Activated T-cell treated with anti-CD3 and anti-CD28 coated beads for 48 hours (primary cell): Measurements from ENCODE around the gene CTXND2.
"Not testable (repeated sequence)": the region's sequence is repeated elsewhere in the genome, so short reads cannot be mapped to it uniquely, and the experiment has no call there.

Source experiments
- DNase-seq: peaks from one replicate; pipeline ENCODE4 v3.0.0-alpha.2; 2020; ENCODE audit warnings: low read depth

Gene CTXND2

DNA sequence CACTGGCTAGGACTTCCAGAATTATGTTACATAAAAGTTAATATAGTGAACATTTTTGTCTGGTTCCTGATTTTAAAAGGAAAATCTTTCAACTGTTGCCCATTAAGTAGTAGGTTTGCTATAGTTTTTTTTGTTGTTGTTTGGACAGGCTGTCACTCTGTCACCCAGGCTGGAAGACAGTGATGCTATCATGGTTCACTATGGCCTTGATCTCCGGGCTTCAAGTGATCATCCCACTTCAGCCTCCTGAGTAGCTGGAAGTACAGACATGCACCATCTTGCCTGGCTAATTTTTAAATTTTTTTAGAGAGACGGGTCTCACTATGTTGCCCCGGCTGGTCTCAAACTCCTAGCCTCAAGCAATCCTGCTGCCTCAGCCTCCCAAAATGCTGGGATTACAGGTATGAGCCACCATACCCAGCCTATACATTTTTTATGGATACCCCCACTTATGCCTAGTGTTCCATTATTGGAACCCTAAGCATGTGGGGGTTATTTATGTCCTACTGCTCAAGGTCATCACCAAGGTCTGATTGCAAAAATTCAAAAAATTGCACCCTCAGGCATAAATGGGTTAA lies 6.5 kb downstream of the CTXND2 start:
- no peak for DNase-seq

DNA sequence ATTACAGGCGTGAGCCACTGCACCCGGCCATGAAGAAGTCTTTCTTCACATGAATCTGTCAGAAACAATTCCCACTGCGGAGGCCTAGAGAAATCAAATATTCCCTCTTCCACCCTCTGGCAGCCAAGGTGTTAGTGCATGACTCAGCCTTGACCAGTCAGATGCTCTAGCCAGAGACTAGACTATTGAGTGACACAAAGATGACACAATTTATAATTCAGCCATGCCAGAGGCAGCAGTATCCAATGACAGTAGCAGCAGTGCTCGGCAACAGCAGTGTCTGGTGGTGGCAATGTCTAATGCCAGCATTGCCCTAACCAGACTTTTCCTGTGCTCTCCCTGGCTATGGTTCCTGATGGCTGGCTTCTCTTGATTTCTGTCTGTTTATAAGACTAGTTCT lies 8.7 kb downstream of the CTXND2 start:
- no peak for DNase-seq

DNA sequence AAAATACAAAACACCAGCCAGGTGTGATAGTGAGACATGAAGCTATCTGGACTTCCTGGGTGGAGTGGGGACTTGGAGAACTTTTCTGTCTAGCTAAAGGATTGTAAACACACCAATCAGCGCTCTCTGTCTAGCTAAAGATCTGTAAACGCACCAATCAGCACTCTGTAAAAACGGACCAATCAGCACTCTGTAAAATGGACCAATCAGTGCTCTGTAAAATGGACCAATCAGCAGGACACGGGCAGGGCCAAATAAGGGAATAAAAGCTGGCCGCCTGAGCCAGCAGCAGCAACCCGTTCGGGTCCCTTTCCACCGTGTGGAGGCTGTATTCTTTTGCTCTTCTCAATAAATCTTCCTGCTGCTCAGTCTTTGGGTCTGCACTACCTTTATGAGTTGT lies 12.9 kb downstream of the CTXND2 start:
- DNase-seq, result not testable (repeated sequence)

DNA sequence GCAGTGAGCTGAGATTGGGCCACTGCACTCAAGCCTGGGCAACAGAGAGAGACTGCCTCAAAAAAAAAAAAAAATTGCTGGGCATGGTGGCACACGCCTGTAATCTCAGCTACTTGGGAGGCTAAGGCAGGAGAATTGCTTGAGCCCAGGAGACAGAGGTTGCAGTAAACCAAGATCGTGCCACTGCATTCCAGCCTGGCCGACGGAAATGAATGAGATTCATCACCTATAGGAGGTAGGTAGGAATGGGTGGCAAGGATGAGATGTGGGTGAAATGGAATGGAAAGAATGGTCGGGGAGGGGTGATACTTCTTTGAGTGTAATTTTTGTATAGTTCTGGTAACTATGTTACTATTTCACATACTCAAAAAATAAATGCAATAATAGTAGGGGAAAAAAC lies 15.4 kb downstream of the CTXND2 start:
- no peak for DNase-seq

DNA sequence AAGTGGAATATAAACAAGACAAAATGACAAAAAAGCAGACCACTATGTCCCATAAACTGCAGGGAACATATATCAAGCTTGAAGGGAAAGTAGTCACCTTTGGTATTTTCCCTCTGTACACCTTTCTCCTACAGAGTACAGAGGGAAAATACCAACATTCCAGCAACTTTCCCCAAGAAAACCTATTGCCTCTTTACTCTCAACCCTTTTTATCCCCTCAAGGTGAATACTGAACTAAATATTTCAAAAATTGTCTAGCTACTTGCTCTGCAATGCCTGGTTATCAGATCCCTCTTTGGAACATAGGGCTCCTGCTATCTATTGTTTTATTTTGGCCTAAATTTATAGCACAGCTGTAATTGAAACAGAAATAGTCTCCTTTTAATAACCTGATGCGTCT lies 15.8 kb downstream of the CTXND2 start:
- DNase-seq, result no peak

DNA sequence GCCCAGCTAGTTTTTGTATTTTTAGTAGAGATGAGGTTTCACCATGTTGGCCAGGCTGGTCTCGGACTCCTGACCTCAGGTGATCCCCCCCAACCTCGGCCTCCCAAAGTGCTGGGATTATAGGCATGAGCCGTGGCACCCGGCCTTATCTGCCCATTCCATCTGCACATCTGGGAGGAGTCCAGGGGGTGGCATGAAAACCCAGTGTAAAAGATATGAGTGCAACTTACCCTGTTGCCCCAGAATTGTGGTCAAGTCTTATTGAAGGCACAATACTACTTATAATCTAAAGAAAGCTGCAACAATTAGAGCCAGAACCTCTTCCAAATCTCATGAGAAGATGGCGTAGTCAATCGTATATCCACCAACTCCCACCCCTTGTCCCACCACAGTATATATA lies 18.4 kb downstream of the CTXND2 start:
- no peak for DNase-seq

DNA sequence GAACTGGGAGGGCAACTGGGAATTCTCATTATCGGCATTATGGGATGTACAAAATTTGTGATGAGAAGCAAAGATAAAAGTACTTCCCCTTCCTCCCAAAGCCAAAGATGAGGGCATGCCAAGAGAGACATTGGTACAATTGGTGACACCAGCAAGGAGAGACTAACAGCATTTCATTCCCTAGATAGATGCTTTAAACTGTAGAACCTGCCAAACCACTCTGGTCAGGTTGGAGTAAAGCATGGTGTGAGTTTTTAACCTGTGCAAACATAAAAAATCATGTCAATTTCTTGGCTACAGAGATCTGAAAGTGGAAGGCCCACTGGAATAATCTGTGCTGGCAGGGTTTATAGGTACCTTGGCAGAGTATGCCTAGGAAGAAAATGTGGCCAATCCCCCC lies 19.4 kb downstream of the CTXND2 start:
- no peak for DNase-seq

DNA sequence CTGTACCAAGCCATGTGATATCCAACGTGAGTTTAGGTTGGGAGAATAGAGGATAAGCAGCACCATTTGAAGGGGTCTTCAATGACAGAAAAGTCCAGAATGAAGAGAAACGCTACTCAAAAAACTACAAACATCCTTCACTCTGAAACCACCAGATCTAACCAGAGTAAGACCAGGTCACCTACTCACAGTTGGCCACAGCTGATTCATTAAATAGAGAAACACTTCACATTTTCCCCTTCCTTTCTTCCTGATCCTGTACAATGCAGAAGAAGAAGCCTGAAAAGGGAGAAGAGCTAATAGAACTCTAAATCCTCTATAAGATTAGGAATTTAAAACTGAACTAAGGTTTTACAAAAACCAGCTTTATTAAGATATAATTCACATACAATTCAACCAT lies 19.9 kb downstream of the CTXND2 start:
- DNase-seq, result no peak

DNA sequence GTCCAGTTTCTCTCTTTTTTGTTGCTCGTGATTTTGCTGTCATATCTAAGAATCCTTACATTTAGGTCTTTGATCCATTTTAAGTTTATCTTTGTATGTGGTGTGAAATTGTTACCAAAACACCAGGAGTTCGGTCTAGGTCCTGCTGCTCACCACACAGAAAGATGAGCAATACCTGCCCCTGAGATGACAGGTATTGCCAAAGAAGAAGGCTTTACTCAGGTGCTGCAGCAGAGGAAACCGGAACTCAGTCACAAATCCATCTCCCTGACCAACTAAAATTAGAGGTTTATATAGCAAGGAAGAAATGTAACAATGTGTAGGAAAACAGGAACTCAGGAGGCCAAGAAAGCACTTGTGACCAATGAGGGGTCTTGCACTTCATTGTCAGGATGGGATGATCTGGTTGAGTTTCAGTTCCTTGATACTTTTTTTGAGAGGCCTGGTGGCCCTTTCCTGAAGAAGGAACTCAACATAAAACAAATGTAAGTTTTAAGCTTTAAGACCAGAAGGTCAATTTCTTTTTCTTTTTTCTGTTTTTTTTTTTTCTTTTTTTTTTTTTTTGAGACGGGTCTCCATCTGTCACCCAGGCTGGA lies 22.7 kb downstream of the CTXND2 start:
- DNase-seq, result no peak

DNA sequence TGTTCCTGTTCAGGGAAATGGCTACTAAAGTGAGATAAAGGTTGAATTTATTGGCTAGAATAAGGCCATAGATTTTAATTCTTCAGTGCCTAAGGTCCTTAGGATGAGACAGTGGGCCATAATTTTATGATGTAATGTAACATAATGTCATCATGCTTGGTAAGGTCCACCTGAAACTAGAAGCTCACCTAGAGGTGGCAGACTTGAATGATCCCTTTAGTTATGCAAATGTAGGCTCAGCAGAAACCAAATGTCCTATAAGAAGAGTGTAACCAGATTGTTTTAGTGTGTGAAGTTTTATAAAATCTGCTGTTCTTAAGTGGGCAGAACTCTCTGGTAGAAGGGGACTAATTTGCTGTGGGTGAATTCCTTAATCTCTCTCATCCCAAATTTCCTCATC lies 25.7 kb downstream of the CTXND2 start:
- no peak for DNase-seq

DNA sequence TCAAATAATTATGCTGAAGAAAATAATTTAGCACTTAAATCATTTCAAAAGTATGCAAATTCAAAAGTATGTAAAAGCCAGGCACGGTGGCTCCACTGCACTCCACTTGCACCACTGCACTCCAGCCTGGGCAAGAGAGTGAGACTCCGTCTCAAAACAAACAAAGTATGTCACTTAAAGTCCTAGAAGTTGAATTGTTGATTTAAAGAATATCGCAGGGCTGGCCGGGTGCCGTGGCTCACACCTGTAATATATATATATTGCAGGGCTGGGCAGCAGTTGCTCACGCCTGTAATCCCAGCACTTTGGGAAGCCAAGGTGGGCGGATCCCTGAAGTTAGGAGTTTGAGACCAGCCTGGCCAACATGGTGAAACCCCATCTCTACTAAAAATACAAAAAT lies 30.5 kb downstream of the CTXND2 start:
- no peak for DNase-seq

DNA sequence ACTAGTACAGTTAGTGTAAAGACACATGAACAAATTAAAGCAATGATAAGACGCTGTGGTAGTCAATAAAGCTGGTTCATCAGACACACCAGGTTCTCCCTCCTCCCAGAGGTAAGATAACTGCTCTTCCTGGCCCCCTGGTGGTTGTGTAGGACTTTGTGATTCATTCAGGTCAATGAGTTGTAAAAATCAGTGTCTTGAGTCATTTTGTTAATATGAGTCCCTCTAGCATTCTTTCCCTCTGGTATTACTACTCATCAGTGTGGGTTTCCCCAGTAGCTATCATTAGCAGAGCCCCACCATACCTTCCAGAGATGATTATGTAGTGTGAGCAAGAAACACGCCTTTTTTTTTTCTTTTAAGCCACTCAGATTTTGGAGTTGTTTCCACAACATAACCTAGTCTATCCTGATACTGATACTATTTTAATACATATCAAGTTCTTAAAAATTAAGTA lies 35.6 kb downstream of the CTXND2 start:
- DNase-seq, result peak; percentile 65

DNA sequence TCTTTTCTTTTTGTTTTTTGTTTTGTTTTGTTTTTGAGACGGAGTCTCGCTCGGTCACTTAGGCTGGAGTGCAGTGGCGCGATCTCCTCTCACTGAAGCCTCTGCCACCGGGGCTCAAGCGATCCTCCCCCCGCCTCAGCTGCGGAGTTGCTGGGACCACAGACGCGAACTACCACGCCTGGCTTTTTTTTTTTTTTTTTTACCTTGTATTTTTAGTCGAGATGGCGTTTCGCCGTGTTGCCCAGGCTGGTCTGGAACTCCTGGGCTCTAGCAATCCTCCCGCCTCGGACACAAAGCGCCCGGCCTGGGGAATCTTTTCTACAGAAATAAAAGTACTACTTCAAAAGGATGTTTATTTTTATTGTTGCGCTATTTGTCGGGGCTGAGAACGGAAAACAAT lies 38.1 kb downstream of the CTXND2 start:
- no peak for DNase-seq

DNA sequence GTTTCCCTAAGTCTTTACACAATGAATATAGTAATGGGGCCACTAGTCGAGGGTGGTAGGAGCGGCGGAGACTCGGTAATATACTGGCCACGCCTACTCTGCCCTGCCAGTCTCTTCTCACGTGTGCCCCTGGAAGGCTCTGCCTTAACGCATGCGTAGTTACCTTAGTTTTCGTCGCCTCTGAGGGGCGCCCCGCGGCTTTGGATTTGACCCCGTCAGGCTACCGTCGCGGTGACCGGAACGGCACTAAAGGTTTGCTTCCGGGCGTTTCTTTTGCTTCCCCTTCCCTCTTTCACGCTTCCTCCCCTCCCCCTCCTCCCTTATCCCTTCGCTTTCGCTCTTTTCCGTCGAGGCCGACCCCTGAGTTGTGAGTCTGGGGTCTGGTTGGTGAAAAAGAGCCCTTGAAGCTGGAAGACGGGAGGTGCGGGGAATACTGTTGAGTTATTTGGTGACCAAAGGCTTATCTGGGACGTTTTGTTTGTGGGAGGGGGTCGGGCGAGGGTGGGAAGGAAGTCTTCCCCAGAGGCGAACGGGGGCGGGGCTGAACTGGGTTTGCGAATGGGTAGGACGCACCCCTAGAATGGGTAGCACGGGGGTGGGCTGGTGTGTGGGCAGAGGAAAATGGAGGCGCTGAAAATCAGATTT lies 39.3 kb downstream of the CTXND2 start, which contains the start of gene SETDB1:
TSS of gene SETDB1 (plus strand) at position 267 of the 645 bp plus-strand sequence. CDS start 1,352 bp downstream, outside the sequence.
- DNase-seq, result peak; percentile 92

DNA sequence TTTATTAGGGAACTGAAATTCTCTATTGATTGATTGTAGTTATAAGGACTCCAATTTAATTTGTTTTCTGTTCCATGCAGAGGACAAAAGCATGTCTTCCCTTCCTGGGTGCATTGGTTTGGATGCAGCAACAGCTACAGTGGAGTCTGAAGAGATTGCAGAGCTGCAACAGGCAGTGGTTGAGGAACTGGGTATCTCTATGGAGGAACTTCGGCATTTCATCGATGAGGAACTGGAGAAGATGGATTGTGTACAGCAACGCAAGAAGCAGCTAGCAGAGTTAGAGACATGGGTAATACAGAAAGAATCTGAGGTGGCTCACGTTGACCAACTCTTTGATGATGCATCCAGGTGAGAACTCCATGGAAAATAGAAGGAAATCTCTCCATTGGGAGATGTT lies 40.7 kb downstream of the CTXND2 start:
- no peak for DNase-seq

DNA sequence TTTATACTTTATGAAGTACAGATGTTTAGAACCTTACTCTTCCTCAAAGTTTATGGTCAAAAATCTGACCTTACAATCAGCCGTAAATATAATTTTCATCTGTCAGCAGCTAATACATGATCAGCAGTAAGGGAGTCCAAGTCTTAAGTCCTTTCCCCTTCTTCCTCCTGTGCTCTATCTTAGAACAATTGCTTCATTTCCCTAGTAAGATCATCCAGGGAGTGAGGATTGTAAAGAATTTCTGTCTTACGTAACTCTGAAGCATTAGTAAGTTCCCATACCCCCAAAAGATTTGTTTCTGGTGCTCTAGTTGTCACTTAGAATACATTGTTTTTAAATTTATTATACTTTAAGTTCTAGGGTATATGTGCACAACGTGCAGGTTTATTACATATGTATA lies 41.4 kb downstream of the CTXND2 start:
- DNase-seq, result no peak

DNA sequence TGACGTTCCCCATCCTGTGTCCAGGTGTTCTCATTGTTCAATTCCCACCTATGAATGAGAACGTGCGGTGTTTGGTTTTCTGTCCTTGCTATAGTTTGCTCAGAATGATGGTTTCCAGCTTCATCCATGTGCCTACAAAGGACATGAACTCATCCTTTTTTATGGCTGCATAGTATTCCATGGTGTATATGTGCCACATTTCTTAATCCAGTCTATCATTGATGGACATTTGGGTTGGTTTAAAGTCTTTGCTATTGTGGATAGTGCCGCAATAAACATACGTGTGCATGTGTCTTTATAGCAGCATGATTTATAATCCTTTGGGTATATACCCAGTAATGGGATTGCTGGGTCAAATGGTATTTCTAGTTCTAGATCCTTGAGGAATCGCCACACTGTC lies 41.8 kb downstream of the CTXND2 start:
- DNase-seq, result not testable (repeated sequence)

DNA sequence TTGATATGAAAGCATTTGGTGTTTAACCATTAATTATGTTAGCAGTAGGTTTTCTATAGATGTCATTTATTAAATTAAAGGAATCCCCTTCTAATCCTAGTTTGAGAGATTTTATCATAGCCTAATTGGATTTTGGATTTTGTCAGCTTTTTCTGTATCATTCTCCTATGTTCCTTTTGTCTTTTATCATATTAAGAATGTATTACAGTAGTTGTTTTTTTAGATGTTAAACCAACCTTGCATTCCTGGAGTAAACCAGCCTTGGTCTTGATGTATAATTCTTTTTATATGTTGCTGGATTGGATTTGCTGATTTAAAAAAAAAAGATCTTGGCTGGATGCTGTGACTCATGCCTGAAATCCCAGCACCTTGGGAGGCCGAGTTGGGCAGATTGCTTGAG lies 44.8 kb downstream of the CTXND2 start:
- DNase-seq, result no peak

DNA sequence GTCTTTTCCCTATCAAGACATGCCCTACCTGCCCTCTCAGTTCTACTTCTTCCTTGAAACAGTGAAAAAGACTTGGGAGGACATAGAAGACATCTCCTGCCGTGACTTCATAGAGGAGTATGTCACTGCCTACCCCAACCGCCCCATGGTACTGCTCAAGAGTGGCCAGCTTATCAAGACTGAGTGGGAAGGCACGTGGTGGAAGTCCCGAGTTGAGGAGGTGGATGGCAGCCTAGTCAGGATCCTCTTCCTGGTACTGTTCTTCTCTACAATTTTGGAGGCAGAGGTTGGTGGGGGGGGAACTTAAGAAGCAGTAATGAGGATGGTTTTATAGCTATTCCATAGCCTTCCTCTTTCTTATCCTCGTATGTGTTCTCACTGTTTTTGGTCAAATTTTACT lies 57.9 kb downstream of the CTXND2 start:
- no peak for DNase-seq

DNA sequence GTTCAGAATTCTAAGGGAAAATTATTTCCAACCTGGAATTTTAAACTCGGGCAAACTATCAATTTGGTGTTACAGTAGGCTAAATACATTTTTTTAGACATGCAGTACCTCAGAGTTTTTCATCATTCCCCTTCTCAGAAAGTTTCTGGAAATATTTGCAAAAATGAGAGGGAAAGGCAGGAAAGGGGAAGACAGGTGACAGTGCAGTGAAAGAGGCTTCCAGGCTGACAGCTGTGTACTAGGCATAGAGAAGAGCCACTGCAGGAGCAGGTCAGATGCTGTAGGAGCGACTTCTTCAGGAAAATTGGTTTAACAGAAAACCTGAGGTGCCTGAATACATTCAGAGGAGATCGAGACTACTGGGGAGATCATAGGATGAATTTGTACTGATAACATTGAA lies 67.8 kb downstream of the CTXND2 start:
- DNase-seq, result no peak

DNA sequence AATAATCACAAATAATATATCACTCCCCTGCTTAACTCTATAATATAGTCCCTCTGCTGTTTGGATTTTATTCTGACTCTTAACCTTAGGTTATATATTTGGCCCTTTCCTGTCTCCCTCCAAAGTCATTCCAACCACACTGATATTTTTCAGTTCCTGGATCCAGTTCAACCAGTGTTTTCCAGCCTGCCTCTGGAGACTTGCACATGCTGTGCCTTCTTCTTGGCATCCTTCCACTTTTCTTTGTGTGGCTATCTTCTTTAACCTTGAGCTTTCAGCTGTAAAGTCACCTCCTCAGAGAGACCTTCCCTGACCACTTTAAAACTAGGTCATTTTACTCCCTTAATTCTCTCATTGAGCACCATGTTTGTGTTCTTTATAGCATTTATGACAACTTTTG lies 68.3 kb downstream of the CTXND2 start:
- DNase-seq, result no peak

DNA sequence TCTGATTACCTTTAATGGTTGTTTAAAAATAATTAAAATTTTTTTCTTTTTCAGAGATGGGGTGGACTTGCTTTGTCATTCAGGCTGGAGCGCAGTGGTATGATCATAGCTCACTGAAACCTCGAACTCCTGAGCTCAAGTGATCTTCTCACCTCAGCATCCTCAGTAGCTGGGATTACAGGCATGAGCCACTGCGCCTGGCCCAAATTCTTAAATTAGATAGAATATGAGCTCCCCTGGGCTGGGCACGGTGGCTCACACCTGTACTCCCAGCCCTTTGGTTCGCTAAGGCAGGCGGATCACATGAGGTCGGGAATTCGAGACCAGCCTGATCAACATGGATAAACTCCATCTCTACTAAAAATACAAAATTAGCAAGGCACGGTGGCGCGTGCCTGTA lies 70.7 kb downstream of the CTXND2 start:
- no peak for DNase-seq

DNA sequence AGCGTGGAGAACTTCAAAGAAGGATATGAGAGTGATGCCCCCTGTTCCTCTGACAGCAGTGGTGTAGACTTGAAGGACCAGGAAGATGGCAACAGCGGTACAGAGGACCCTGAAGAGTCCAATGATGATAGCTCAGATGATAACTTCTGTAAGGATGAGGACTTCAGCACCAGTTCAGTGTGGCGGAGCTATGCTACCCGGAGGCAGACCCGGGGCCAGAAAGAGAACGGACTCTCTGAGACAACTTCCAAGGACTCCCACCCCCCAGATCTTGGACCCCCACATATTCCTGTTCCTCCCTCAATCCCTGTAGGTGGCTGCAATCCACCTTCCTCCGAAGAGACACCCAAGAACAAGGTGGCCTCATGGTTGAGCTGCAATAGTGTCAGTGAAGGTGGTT lies 73.7 kb downstream of the CTXND2 start:
- no peak for DNase-seq

DNA sequence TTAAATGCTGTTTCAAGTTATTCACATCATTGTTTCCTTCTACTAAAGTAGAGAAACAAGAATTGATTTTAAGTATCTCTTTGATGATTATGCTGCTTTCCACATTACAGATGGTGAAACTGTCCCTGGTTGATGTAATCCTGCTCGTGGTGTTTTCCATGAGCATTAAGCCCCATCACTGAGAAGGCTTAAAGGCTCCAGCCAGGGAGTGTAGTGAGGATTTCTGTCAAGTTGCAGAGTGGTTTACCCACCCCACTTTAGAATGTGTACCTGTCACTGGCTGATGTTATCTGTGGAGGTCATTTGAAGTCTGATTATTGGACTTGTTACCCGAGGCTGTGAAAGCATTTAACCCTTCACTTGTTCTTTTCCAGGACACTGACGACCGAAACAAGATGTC lies 74.8 kb downstream of the CTXND2 start:
- no peak for DNase-seq
